Measurements from ENCODE around the gene KRT79. TPM values are rescaled to one million over a fixed set of nuclear protein-coding genes. Genes with fewer than 3 reads are reported as not detected.

Gene KRT79
- total and polyA plus RNA-seq, 9 of the 15 experiments (the other 6 are each of a cell fraction or from before 2014, with no cell fraction given): 0.03 to 2.3 (median 0.23) TPM; not detected in 2

DNA sequence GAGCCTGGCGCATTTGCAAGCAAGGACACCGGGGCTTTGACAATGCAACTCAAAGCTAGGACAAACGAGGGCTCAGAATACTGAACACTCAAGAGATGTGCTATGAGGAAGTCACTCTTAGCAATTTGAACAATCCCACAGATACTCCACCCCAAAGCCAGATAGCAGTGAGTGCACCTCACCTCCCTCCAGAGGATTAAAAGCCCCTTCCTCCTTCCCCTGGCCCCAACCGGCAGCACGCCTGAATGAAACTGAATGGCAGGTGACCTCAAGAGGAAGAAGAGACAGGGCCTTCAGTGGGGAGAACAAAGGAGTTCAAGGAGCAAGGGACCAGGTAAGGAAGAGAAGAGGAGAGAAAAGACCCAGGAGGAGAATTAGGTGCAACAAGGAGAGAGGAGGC lies 16.6 kb upstream of the KRT79 start:
- ATAC-seq: no peak
- Histone ChIP-seq H3K4me1 (replicated peaks in 1 of 2; ENCODE audit: control insufficient read depth in 2 of 2, insufficient read depth in 2 of 2, low read length in 2 of 2) (no peaks in the 10 kb centered on the region), H3K27ac (ENCODE audit: extremely low read depth, low read depth, low read length) (no peak overlapping the region), H3K79me2 (ENCODE audit: control insufficient read depth, insufficient read depth, low read length) (no peaks in the 10 kb centered on the region), H3K4me2 (ENCODE audit: insufficient read depth, low read length) (no peak overlapping the region), H3K9me3 (replicated peaks; ENCODE audit: control insufficient read depth, insufficient read depth, low read depth, low read length) (no peaks in the 10 kb centered on the region), H2AFZ (ENCODE audit: low read depth, low read length) (no peak overlapping the region), H3K4me3 (no peak overlapping the region), H3K36me3 (ENCODE audit: control insufficient read depth, insufficient read depth, low read length) (no peaks in the 10 kb centered on the region), H4K20me1 (replicated peaks; ENCODE audit: control insufficient read depth, insufficient read depth, low read length) (peaks cover 6% of the 10 kb centered on the region; the same call in 1 of the 2 replicates), H3K9me1 (ENCODE audit: control insufficient read depth, insufficient read depth, low read length) (no peaks in the 10 kb centered on the region), H3K9ac (ENCODE audit: insufficient read depth in 1 of 2, low read depth in 2 of 2, low read length in 2 of 2) (no peak overlapping the region), H3K27me3 (ENCODE audit: control insufficient read depth in 2 of 2, insufficient read depth in 2 of 2, low read length in 2 of 2) (peaks cover 17 to 61% of the 10 kb centered on the region in 2 experiments; a peak in 4 of 5 replicates)
- ChIA-PET CTCF (ENCODE audit: low intra/inter-chr PET ratio) (no interaction called here), POLR2A (interaction anchor here (0.6 kb wide), 2 partner anchors 15 to 350 kb away, joined by 3 read pairs; no protein-coding TSS in a partner anchor)
- BruUV-seq (replicated peaks): no TSS peak
- DNase-seq (ENCODE audit: extremely low read depth in 1 of 4, low spot score in 3 of 4): no peak
- in situ Hi-C loops (cut with MboI) (no loop called here), intact Hi-C loops (cut with micrococcal nuclease) (no loop called here)
- no peak for FAIRE-seq
- WGBS (ENCODE audit: insufficient coverage, low coverage, missing lambda C conversion rate): 2% methylated on average over 4 of the region's 5 CpGs
- TF ChIP-seq HMG20B (CRISPR knock-in tag; IDR thresholded peaks at IDR 0.05) (no peak), FOXK1 (CRISPR knock-in tag; IDR thresholded peaks at IDR 0.05; ENCODE audit: borderline replicate concordance) (no peak), SRSF1 (IDR thresholded peaks at IDR 0.05; ENCODE audit: low read depth, low read length) (no peak), ZC3H8 (IDR thresholded peaks at IDR 0.05) (no peak), TAF15 (IDR thresholded peaks at IDR 0.05; ENCODE audit: low read depth, low read length) (no peak), CTCFL (IDR thresholded peaks at IDR 0.05; ENCODE audit: borderline replicate concordance, insufficient read depth, low read depth, low read length, poor library complexity, severe bottlenecking) (no peak), MXI1 (IDR thresholded peaks at IDR 0.05; ENCODE audit: low read depth, low read length) (no peak), ZNF274 (IDR thresholded peaks at IDR 0.05; ENCODE audit: borderline replicate concordance, low read depth, low read length) (no peak), SIN3A (IDR thresholded peaks at IDR 0.05; ENCODE audit: borderline replicate concordance in 2 of 2, control insufficient read depth in 1 of 2, low read depth in 2 of 2, low read length in 2 of 2) (no peak), HDAC3 (IDR thresholded peaks at IDR 0.05; ENCODE audit: borderline replicate concordance, partially characterized antibody) (no peak), NFIC (IDR thresholded peaks at IDR 0.05) (no peak)

All from K562 (cell line).